ENCODE results near the gene DEPDC7. TPM values are rescaled to one million over a fixed set of nuclear protein-coding genes. Genes with fewer than 3 reads are reported as not detected.

DEPDC7 gene
- total and polyA plus RNA-seq, 2 of the 4 experiments (the other 2 are of a cell fraction) = 7.4 to 9.7 TPM

GRCh38 chr11:33016654-33017053 is 976 bp downstream of the DEPDC7 start:
- TF ChIP-seq MAZ (IDR thresholded peaks at IDR 0.05; ENCODE audit: borderline replicate concordance, low read depth, low read length) = no peak

More at GRCh38 chr11:33016654-33017053, 976 bp downstream of the DEPDC7 start:
- no peak for ATAC-seq (ENCODE audit: low read depth)
- Histone ChIP-seq H2AK5ac (ENCODE audit: low read depth, low read length) (no peak overlapping the region), H2BK120ac (ENCODE audit: low read depth, low read length) (no peak overlapping the region), H3K9me3 (ENCODE audit: control insufficient read depth, insufficient read depth, low read length) (no peaks in the 10 kb centered on the region), H3K36me3 (ENCODE audit: control insufficient read depth, insufficient read depth, low read length) (no peaks in the 10 kb centered on the region), H3K56ac (ENCODE audit: extremely low read depth, insufficient read depth, low read length) (no peak overlapping the region), H4K5ac (ENCODE audit: low read depth, low read length) (no peak overlapping the region), H2BK20ac (ENCODE audit: low read depth, low read length) (no peak overlapping the region), H3K9ac (ENCODE audit: low read depth, low read length) (0 out of 2 replicates have a peak overlapping the region, but pooled peaks have one; percentile 27), H3K23ac (ENCODE audit: low read depth, low read length) (no peak overlapping the region), H4K91ac (ENCODE audit: insufficient read depth, low read depth, low read length) (no peak overlapping the region), H2BK15ac (ENCODE audit: low read depth, low read length) (no peak overlapping the region), H3K4me2 (ENCODE audit: low read depth, low read length) (peak overlapping the region; percentile 98), H2AFZ (replicated peaks; ENCODE audit: low read length, poor library complexity) (no peak overlapping the region), H3K4ac (ENCODE audit: low read depth, low read length) (no peak overlapping the region), H3K27me3 (ENCODE audit: control insufficient read depth, insufficient read depth, low read length) (no peaks in the 10 kb centered on the region), H2BK5ac (ENCODE audit: low read depth, low read length, poor library complexity, severe bottlenecking) (no peak overlapping the region), H3K9me1 (ENCODE audit: insufficient read depth, low read length) (0 out of 2 replicates have a peak, but pooled peaks cover 5% of the 10 kb centered on the region), H3K18ac (ENCODE audit: low read depth, low read length) (peak overlapping the region; percentile 39; the same call in 1 of the 2 replicates), H3K4me3 (ENCODE audit: insufficient read depth, low read depth, low read length) (peak overlapping the region; percentile 66), H4K20me1 (ENCODE audit: insufficient read depth, low read length) (no peaks in the 10 kb centered on the region), H3K4me1 (ENCODE audit: control insufficient read depth, insufficient read depth, low read length) (peaks cover 9% of the 10 kb centered on the region), H4K8ac (ENCODE audit: low read depth in 2 of 2, low read length in 2 of 2) (no peak overlapping the region), H3K14ac (replicated peaks; ENCODE audit: low read depth, low read length) (no peak overlapping the region), H3K27ac (ENCODE audit: insufficient read depth, low read length) (no peak overlapping the region), H2AK9ac (replicated peaks; ENCODE audit: low read depth, low read length, poor library complexity) (no peak overlapping the region), H3K79me1 (ENCODE audit: low read depth in 1 of 2, low read length in 2 of 2) (peaks cover 8 to 29% of the 10 kb centered on the region in 2 experiments; a peak in 2 of 4 replicates)
- POLR2A ChIA-PET (ENCODE audit: unreplicated experiment) = interaction anchor here (0.6 to 1.6 kb wide), 3 partner anchors 11 to 23 kb away, joined by 3 to 6 read pairs (median 3); partner anchors contain the start of gene TCP11L1
- no peak for DNase-seq
- dilution Hi-C loops (cut with HindIII; ENCODE audit: low sequenced_read_pairs, unreplicated experiment) (no loop called here), intact Hi-C loops (cut with micrococcal nuclease) (loop anchor here (5.0 kb wide), 1 partner anchor 54 kb away; no protein-coding TSS in a partner anchor), in situ Hi-C loops (cut with MboI; ENCODE audit: low sequenced_read_pairs) (no loop called here)
- CTCF ChIA-PET = no interaction called here
- no CpG with 5 or more reads among the region's 4 CpGs for WGBS, 2 experiments (ENCODE audit: extremely low coverage in 2 of 2, insufficient read length in 1 of 2)
- BruUV-seq (replicated peaks) = no TSS peak

Measured in IMR-90 (cell line).